A673 (cell line): ENCODE data around the gene B3GLCT. TPM values are rescaled to one million over a fixed set of nuclear protein-coding genes. Genes with fewer than 3 reads are reported as not detected.

Source experiments
- BruUV-seq: library from RNA; stranded (reverse); fragments of 400-500 nt; replicated peaks from 2 replicates; lab custom pipeline; 2021; lab: Mats Ljungman, UMichigan
- CTCF ChIA-PET: fragments of 300-600 bp; sonication (Branson Sonifier 250); formaldehyde crosslinking; loops from one replicate; lab custom pipeline; 2022; ENCODE audit warnings: antibody characterized with exemption; lab: Charles Lee
- POLR2A ChIA-PET: fragments of 300-600 bp; sonication (Branson Sonifier 250); formaldehyde crosslinking; loops from one replicate; lab custom pipeline; 2022; ENCODE audit warnings: antibody characterized with exemption; ENCODE audit not compliant: low non-redundant PET; lab: Charles Lee
- DNase-seq: peaks from one replicate; pipeline ENCODE4 v3.0.0-alpha.2; 2015; ENCODE audit warnings: low spot score
- H3K27ac ChIP-seq: fragments of 200-600 bp; sonication (generic); 2 replicates; pipeline ENCODE4 v1.5.1; 2016; ENCODE audit warnings: mixed run types, low read depth, mild to moderate bottlenecking, mixed read lengths, antibody characterized with exemption, low read length; ENCODE audit not compliant: poor library complexity, severe bottlenecking
- H3K27me3 ChIP-seq: fragments of 200-600 bp; sonication (generic); replicated peaks from 2 replicates; pipeline ENCODE4 v1.6.1; 2017; ENCODE audit warnings: mixed run types, low read depth, mild to moderate bottlenecking, mixed read lengths, antibody characterized with exemption, low read length; ENCODE audit not compliant: insufficient read depth, poor library complexity
- H3K36me3 ChIP-seq: fragments of 200-600 bp; sonication (generic); 2 replicates; pipeline ENCODE4 v1.6.1; 2016; ENCODE audit warnings: mixed run types, mild to moderate bottlenecking, mixed read lengths, antibody characterized with exemption, low read length; ENCODE audit not compliant: insufficient read depth, poor library complexity, severe bottlenecking
- H3K4me1 ChIP-seq: fragments of 200-600 bp; sonication (generic); 2 replicates; pipeline ENCODE4 v1.6.1; 2017; ENCODE audit warnings: mixed run types, mild to moderate bottlenecking, mixed read lengths, antibody characterized with exemption, low read length; ENCODE audit not compliant: insufficient read depth, poor library complexity, severe bottlenecking
- H3K4me3 ChIP-seq: fragments of 200-600 bp; sonication (generic); 2 replicates; pipeline ENCODE4 v1.5.1; 2016; ENCODE audit warnings: low read depth, mixed run types, mild to moderate bottlenecking, mixed read lengths, low read length; ENCODE audit not compliant: poor library complexity, severe bottlenecking
- H3K9me3 ChIP-seq: fragments of 200-600 bp; sonication (generic); 2 replicates; pipeline ENCODE4 v1.6.1; 2016; ENCODE audit warnings: mixed run types, low read depth, mild to moderate bottlenecking, mixed read lengths, antibody characterized with exemption, low read length; ENCODE audit not compliant: poor library complexity, severe bottlenecking
- CTCF ChIP-seq: fragments of 300-800, 200-600 bp; sonication (generic); conservative IDR thresholded peaks from 2 replicates; pipeline ENCODE4 v1.5.1; 2017; ENCODE audit warnings: low read depth, mild to moderate bottlenecking, antibody characterized with exemption, low read length, moderate library complexity, mixed read lengths
- EZH2 ChIP-seq: fragments of 200-600 bp; sonication (generic); IDR thresholded peaks from 2 replicates; pipeline ENCODE4 v1.6.1; 2017; ENCODE audit warnings: borderline replicate concordance, low read depth, mild to moderate bottlenecking, mixed read lengths, antibody characterized with exemption, low read length; ENCODE audit not compliant: poor library complexity, severe bottlenecking
- intact Hi-C: fragments of 100-400 bp; cut with micrococcal nuclease; formaldehyde crosslinking; loops from one replicate; pipeline ENCODE4 v1.10.0; 2022; ENCODE audit not compliant: unreplicated experiment
- total RNA-seq: library from RNA; stranded (reverse); gene quantifications from 2 replicates; pipeline ENCODE4 v1.2.3, GENCODE V29; 2021

B3GLCT gene
- total RNA-seq, 1 experiment from 2014 or later, result 8.5 TPM

GRCh38 chr13:31196992-31197391 is 2.8 kb upstream of the B3GLCT start:
- ChIA-PET POLR2A (no interaction called here), CTCF (no interaction called here)
- Histone ChIP-seq H3K4me1 (peaks cover 15% of the 10 kb centered on the region), H3K4me3 (no peak overlapping the region), H3K27ac (no peak overlapping the region), H3K9me3 (no peaks in the 10 kb centered on the region), H3K36me3 (no peaks in the 10 kb centered on the region), H3K27me3 (no peaks in the 10 kb centered on the region)
- intact Hi-C loops, result no loop called here
- no peak for DNase-seq
- no peak for TF ChIP-seq CTCF
- no peak for TF ChIP-seq EZH2
- BruUV-seq, result no TSS peak

- TF ChIP-seq EZH2, result no peak
- TF ChIP-seq CTCF, result no peak
Measured at GRCh38 chr13:31198519-31198918, 1.3 kb upstream of the B3GLCT start.

GRCh38 chr13:31199527-31199848 is 287 bp upstream of the B3GLCT start:
- intact Hi-C loops, result no loop called here
- CTCF ChIA-PET, result no interaction called here
- peak overlapping the region; percentile 88 for H3K27ac ChIP-seq

More at GRCh38 chr13:31198519-31198918, 1.3 kb upstream of the B3GLCT start:
- CTCF ChIA-PET, result interaction anchor here (0.6 kb wide), 1 partner anchor 64 kb away, joined by 3 read pairs; no protein-coding TSS in a partner anchor
- DNase-seq, result no peak
- BruUV-seq, result no TSS peak
- H3K4me1 ChIP-seq, result peaks cover 15% of the 10 kb centered on the region
- H3K27ac ChIP-seq, result no peak overlapping the region
- POLR2A ChIA-PET, result no interaction called here
- no peaks in the 10 kb centered on the region for H3K36me3 ChIP-seq
- H3K4me3 ChIP-seq, result no peak overlapping the region
- intact Hi-C loops, result no loop called here
- no peaks in the 10 kb centered on the region for H3K9me3 ChIP-seq
- no peaks in the 10 kb centered on the region for H3K27me3 ChIP-seq

More at GRCh38 chr13:31199527-31199848, 287 bp upstream of the B3GLCT start:
- Histone ChIP-seq H3K36me3 (no peaks in the 10 kb centered on the region), H3K4me1 (peaks cover 15% of the 10 kb centered on the region), H3K9me3 (no peaks in the 10 kb centered on the region), H3K27me3 (no peaks in the 10 kb centered on the region), H3K4me3 (peak overlapping the region; percentile 75)
- POLR2A ChIA-PET, result no interaction called here
- TF ChIP-seq EZH2 (no peak), CTCF (no peak)
- DNase-seq, result no peak
- no TSS peak for BruUV-seq
